Glomerular visceral epithelial cell (primary cell): ENCODE measurements around the gene SKIC8.

Experiments
- DNase-seq: peaks from one replicate; pipeline ENCODE4 v3.0.0-alpha.2; 2016; ENCODE audit errors: extremely low spot score

SKIC8 gene

DNA sequence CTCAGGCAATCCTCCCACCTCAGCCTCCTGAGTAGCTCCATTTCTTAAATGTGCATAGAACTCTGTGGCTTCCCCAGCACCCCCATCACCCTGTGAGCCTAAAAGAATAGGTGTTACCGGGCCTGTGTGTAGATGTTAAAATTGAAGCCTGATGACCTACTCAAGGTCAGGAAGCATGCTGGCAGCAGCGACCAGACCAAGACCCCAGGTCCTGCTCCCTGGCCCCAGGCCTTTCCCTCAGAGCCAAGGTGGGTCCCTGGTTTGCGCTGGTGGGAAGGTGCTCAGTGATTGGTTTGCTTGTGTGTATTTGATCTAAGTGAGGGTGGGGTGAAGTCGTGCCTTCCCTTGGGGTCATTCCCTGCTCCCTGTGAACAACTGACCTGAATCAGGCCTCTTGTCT is 22.4 kb upstream of the SKIC8 start:
- DNase-seq: no peak

DNA sequence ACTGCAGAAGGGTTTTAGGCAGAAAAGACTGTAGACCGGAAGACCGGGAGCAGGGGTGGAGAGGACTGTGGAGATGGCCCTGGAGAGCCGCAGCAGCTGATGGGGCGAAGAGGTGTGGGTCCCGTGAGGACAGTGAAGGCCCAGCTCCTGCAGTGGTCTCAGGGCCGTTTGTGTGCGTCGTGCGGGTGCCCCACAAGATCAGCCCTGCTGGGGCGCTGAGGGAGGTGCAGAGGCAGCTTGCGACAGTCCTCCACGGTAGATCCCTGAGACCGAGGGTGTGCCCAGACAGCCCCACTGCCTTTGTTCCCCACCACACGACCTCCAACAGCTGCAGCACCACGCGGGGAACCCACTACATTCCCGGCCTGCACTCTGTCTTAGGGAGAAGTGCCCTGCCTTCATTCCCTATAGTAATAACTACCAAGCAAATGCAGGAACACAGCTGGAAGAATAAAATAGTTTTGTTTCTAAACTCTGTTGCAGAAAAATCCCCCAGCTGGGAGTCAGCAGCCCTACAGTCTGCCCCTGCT is 21.7 kb upstream of the SKIC8 start:
- no peak for DNase-seq

DNA sequence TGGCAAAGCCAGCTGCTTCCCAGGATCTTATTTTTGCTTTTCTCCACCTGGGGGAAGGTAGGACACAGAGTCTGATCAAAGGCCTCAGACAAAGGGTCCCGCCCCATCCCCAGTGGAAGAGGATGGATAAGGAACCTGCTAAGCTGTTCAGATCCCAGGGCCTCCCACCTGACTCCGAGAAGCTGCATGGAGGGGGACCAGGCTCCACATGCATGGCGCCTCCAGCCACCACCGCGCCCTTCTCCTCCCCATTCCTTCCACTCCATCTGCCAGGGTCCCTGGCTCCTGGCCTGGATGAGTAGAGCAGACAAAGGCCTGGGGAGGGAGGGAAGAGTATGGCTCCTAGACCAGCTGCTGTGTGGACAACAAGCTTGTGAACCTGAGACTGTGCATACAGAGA is 20.8 kb upstream of the SKIC8 start:
- DNase-seq: no peak

DNA sequence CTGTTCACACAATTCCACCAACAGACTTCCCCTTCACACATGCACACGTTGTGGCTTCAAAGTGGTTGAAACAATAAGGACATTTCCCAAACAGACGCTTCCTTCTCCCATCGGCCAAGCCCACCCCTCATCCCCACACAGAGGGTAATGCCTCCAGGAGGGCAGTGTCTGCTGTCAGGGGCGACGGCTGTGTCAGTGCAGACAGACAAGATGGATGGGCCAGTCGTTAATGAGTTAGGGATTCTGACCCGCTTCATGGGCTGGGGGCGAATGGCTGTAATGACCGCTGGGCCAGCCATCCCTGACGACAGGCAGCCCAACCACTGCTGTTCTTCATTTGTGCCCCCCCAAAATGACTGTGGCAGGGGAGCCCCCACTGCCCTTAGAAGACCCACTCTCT is 20.2 kb upstream of the SKIC8 start:
- no peak for DNase-seq

DNA sequence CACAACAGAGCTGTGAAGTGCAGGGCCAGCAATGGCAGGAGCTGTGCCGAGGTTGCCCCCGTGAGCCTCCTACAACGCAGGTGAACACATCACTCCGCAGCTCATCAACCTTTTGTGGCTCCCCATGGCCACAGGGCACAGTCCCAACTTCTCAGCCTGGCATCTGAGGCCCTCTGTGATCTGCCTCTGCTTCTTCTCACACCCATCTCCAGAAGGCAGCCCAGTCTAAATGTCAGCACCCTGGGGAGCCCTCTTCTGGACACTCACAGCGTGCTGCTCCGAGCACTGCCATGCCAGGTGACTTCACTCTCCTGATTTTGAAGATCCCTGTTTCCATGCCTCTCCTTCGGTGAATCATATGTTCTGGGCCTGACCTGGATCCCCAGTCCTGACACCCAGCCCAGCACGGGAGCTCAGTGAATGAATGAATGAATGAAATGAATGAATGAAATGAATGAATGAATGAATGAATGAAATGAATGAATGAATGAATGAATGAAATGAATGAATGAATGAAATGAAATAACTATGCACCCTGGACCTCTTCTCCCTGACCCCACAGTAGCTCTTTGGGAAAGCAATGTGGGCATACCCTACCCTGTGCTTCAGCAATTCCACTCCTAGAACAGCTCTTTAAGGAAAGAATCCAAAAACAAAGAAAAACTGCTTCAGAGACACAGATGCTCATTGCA is 17.9 kb upstream of the SKIC8 start:
- peak; percentile 20 for DNase-seq

DNA sequence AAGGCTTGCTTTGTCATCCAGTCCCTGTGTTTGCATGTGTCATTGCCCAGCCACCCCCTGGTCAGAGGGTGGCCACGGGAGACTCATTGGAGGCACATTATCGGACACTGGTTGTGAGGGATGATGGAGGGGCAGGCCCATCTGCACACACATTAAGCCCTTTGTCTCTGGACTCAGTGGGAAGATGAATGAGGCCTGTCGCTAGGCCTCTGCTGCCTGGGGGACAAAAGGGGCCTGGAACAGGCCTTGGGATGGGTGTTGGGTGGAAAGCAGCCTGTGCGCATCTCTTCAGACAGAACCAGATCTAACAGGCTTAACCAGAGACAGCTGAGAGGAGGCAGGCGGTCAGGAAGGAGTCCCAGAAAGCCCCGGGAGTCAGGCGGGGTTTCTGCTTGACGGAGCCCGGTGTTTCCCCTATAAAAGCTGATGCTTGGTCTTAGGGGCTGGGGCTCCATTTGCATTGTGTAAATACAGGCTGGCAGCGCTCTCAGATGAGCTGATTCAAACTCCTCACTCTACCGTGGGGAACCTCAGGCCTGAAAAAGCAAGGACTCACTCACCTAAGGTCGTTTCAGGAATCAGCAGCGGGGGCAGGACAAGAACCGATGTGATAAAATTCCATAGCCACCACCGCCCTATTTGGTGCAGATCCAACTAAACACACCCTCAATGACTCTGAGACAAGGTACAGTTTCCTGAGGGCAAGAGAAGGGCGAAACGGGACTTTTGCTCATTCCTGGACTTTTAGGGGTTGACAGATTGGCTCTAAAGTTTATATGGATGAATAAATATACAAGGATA is 17.1 kb upstream of the SKIC8 start:
- DNase-seq: no peak

DNA sequence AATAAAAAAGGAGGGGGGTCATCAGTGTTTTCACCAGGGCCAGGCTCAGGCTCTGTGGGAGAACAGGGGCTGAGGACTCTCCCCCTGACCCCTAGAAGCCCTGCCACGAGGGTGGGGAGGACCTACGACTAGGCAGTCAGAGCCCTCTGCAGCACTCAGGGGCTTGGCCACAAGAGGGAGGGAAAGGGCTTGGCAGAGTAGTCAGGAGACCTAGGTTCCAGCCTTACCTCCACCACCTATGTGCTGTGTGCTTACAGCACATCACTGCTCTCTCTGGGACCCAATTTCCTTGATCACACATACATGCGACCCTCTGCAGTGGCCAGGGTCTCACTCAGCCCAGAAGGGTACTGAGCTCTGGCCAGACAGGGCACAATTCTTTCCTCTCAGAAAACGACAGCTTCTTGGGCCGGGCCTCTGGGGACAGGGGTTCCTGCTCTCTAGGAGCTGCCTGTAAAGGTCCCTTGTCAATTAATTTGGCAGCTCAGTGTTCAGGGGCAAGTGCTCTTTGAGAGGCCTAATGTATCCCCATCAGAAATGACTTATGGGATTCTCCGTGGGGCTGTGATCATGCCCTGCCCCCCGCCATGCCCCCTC is 16.4 kb upstream of the SKIC8 start:
- no peak for DNase-seq

DNA sequence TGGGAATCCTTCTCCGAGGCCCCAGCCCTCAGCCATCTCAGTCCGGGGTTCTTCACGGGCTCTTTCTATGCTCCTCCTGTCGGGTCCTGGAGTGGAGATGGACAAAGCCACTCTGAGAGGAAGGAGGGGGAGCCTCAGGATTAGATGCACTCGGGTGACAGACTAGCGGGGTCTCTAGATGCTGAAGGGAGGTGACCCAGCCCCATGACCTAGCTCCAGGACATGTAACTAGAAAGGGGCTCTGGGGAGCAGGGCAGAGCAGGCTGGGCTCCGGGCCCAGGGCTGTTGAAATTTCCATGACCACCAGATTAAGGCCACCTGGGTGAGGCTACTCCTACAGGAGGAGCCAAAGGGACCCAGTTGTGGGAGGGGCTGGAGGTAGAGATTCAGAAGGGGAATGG is 14.8 kb upstream of the SKIC8 start:
- DNase-seq: no peak

DNA sequence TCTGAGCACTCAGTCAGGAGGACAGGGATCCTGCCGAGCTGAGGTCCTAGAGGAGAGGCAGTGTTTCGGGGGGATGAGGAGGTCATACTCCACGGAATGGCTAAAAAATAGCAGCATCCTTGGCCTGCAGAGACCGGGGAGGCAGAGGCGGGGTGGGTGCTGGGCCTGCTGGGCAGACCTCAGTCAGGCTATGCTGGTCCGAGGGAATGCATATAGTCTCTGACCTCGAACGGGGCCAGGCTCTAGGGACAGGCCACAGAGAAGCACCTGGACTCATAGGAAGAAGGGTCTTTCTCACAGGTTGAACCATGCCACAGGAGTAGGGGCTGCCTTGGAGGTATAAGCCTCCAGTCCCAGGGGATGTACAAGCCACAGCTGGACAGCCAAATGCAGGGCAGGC is 14.0 kb upstream of the SKIC8 start:
- DNase-seq: no peak

DNA sequence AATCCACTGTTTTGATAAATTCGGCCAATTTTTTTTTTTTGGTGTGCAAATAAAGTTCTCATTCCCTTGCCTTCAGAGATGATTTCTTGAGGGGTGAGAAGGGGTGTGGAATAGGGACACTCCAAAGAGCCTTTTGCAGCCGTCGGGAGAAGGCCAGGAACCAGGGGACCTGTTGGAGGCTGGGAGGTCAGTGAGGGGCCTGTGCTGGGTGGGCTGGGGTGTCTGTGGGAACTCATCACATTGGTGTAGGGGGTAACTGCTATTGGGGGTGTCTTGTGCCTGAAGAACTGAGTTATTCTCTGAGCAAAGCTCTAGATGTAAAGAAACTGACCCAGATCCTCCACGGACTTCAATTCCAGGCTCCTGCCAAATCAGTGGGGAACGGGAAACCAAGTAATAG is 13.5 kb upstream of the SKIC8 start:
- no peak for DNase-seq

DNA sequence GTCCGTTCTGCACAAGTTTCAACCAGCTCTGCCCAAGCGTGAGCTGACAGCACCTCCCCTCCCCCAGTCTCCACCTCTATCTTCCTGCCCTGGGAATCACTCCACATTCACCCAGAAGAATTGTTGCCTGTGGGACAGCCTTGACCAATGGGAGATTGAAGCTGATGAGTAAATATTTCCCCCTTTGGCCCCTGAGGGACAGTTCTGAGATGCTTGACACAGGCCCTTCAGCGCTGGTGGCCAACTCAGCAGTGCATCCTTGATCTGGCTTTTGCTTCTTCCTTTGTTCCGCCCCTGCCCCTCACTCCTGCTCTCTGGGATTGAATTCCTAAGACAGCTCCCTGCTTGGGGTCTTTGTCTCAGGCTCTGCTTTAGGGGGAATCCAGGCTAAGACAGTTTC is 13.1 kb upstream of the SKIC8 start:
- no peak for DNase-seq

DNA sequence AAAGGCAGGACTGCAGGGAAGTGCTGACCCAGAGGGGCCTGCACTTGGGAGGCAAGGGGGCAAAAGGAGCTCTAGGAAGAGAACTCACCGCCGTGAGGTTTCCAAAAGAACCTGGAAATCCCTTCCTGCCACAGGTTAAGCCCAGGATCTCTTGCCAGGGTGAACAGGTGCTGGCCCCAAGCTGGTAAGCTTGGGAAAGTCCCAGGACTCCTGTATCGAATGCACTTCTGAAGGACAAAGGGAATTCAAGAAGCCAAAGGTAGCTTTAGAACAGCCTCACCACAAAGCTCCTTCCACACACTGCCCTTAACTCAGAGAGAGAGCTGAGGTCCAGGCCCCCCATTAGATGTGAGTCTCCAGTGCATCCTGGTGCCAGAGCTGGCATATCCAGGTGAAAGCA is 11.9 kb upstream of the SKIC8 start:
- no peak for DNase-seq

DNA sequence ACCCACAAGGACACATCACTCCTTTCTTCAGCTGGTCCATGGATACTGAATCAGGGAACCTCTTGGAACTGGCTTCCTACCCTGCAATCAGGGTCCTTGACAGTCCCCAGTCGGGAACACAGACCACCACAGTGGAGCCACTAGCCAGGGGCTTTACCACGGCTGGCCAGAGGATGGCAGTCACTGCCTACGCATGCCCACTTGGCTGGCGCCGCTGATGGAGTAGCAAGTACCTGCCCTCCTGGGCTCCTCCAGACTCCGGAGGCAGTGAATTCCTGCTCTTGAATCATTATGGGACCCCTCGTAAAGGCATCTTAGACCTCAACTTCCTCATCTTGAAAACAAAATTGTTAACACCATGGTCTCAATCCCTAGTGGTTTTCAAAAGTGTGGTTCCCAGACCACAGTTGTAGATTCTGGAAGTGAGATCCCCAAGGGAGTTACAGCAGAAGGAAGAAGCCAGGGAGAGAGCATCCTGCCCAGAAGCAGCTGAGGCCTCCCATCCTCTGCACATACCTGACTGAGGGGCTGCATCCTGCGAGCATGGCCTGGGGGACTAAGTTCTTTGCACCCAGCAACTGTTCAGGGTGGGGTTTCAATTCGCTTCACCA is 9.1 kb upstream of the SKIC8 start:
- DNase-seq: peak; percentile 72

DNA sequence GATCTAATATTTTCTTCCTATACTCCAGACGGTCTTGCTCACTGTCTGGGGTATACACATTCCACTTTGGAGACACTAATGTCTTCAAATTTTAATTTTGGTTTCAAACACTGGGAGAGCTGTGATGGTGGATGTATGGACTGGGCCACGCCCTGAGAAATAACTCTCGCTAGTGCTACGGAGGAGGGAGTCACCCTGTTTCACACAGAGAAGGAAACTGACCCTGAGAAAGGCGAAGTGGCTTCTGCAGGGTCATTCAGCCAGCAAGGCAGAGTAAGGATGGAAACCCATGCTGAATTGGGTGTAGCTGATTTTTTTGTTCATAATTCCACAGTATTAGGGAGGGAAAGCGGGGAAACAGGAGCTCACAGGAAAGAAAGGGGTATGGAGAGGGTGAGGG is 8.6 kb upstream of the SKIC8 start:
- DNase-seq: no peak

DNA sequence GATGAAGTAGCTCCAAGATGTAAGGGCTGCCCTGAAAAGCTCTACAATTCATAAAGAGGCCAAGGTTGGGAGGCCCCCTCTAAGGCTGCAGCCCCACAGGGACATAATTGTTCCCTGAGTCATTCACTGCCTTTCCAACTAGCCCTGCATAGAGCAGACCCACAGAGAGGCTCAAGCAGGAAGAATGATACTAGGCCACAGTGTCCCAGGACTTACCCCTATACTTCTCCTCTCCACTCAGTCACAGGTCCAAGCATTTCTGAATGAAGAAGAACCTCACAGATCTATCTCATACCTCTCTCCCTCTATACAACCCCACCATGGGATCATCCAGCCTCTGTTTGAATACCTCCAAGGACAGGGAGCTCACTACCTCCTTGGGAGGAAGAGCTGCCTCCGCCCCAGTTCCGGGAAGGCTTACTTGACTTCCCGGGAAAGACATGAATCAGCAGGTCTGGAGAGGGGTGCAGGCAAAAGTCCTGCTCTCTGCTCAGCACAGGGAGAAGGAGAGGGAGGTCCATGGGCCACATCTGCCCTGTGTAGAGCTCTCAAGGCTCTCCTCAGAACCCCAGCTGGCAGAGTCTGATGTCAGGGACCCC is 6.9 kb upstream of the SKIC8 start:
- peak; percentile 87 for DNase-seq

DNA sequence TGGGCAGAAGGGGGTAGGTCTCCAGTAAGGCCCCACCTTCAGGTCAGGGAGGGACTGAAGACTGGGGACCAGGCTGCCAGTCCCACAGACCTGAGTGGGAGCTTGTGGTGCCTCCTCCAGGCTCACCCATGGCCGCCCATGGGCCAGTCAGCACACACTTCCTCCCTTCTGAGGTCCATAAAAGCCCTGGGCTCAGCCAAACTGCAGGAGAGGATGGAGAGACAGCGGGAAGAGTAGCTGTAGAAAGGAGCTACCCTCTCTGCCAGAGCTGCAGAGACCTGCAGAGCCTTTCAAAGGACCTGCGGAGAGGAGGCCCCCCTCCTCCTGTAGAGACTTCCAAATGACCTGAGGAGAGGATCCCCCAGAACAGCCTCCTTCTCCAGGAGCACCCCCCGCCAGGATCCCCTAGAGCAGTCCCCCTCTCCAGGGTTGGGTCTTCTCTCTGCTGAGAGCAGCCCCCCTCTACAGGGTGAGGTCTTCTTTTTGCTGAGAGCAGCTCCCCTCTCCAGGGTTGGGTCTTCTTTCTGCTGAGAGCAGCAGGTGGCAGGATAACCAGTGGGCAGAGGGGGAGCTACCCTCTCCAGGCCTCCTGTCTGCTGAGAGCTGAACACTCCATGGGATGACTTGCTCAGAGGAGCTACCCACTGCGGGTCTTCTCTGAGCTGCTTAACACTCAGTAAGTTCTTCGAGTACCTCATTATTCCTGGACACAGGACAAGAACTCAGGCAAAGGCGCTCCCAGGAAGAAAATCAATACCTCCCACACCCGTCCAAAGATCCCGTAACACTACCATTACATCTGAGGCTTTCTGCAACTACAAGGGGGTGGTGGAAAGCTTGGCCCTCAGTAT is 5.0 kb upstream of the SKIC8 start:
- DNase-seq: no peak

DNA sequence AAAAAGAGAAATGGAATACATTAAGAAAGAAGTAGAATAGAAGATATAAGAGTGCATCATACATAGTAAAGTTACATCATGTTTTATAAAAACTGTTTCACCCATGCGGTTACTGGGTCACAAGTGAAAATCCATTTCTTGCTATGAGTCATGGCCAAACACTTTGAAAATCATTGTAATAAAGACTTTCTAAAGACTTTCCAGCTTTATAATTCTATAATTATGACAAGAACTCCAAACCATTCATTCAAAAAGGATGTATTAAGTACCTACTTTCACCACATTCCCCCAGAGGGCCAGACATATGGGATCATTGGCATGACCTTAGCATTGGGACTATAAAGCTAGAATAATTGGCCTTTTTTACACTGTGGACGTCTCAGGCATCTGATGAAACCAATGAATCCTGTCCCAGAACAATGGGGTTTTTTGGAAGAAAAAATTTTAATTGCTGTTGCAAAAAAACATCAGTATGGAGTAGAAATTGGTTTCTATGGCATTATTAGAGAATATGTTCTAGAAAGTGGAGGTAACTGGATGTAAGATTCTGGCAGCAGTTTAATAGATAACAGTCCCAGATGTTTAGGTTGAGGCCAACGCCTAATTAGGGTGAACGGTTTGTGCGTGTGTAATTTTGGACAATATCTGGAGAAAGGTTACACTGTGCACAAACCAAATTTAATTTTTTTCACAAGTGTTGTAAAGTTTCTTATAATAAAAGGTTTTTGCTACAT is 3.3 kb upstream of the SKIC8 start:
- DNase-seq: peak; percentile 80

DNA sequence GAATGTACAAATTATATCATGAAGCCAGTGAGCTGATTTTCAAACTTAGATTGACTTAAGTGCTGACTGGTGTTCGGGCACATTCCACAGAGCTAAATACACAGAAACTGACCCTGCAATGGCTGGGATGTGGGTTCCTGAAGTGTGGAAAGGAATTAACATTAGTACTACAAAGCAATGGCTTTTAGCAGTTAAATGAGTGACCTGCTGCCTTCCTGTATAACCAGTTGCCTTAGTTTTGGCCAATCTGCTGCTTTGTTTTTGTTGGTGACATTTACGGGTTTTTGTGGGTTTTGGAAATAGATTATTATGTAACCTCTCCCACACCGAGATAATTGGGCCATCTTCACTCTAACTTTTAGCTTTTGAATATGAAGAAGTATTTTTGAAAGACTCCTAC is 2.4 kb upstream of the SKIC8 start:
- peak; percentile 45 for DNase-seq

DNA sequence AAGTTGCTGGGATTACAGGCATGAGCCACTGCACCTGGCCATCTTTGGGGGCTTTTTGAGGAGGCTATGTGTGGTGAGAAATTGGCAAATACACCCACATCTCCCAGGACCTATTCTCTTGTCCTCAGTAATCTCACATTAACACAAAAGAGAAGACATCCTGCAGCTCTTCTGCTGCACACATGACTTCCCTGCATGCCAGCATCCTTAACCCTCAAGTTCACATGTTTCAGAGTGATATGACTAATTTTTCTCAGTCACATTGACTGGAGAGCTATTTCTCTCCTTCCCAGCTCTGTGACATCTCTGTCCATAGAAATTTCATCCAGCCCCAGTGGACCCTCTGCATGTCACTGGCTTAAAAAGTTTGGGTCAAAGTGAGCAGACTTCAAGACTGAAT is 1.9 kb upstream of the SKIC8 start:
- DNase-seq: peak; percentile 18

DNA sequence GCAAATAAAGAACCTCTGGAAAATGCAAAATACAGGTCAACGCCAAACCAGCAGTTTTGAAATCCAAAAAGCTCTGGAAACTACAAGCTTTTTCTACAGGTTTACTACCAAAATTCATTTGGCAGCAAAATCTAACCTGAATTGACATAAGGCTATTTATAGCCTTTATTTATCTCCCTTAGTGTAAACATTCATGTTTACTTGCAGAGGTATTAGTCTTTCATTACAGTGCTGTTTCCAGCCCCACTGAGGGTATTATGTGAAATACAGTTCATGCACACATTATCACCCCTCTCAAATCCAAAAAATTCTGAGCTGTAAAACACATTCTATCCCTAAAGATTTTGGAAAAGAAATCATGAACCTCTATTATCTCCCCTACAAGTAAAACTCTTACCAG is 7.2 kb downstream of the SKIC8 start:
- no peak for DNase-seq
